Cardiac muscle cell (in vitro differentiated cells and primary cell): ENCODE results near the gene PRPF6. TPM values are rescaled to one million over a fixed set of nuclear protein-coding genes. Genes with fewer than 3 reads are reported as not detected.
"Not testable (repeated sequence)": the region's sequence is repeated elsewhere in the genome, so short reads cannot be mapped to it uniquely, and the experiment has no call there.

Experiments used
- DNase-seq, 2 donors: peaks; one replicate each; pipeline versions ENCODE4 v3.0.0 to v3.0.0-alpha.2; 2010 to 2017; ENCODE audit warnings: low read depth in 1 of 2, low spot score in 1 of 2
- H3K27ac ChIP-seq: fragments of 200-600 bp; sonication (generic); 2 replicates; pipeline ENCODE4 v1.5.1; 2016
- H3K27me3 ChIP-seq: fragments of 200-600 bp; sonication (generic); 2 replicates; pipeline ENCODE4 v1.6.0; 2016; ENCODE audit warnings: control low read depth
- H3K36me3 ChIP-seq: fragments of 200-600 bp; sonication (generic); 2 replicates; pipeline ENCODE4 v1.5.1; 2016; ENCODE audit warnings: control low read depth
- H3K4me1 ChIP-seq: fragments of 200-600 bp; sonication (generic); 2 replicates; pipeline ENCODE4 v1.8.1; 2017; ENCODE audit warnings: low read depth, mild to moderate bottlenecking, mixed run types
- H3K4me3 ChIP-seq: fragments of 200-600 bp; sonication (generic); 2 replicates; pipeline ENCODE4 v1.5.1; 2016; ENCODE audit warnings: mild to moderate bottlenecking
- H3K9me3 ChIP-seq: fragments of 200-600 bp; sonication (generic); 2 replicates; pipeline ENCODE4 v1.5.1; 2017; ENCODE audit warnings: low read depth, mild to moderate bottlenecking, control low read depth
- CTCF ChIP-seq: IDR thresholded peaks from 2 replicates; pipeline ENCODE4 v1.5.1; 2012; ENCODE audit warnings: low read depth, mild to moderate bottlenecking, low read length
- polyA plus RNA-seq: library from polyadenylated mRNA; unstranded; fragments of >200 nt; fragmentation: Nextera tagmentation; extraction: Ambion mirVana; gene quantifications from 2 replicates; pipeline ENCODE4 v1.2.1, GENCODE V29; 2016
- total RNA-seq: library from RNA; depleted of rRNA; stranded (reverse); fragments of >200 nt; gene quantifications from 2 replicates; pipeline ENCODE4 v1.2.3, GENCODE V29; 2016

Gene PRPF6
- total and polyA plus RNA-seq, 2 experiments from 2014 or later: 67.6 to 73.5 TPM

DNA sequence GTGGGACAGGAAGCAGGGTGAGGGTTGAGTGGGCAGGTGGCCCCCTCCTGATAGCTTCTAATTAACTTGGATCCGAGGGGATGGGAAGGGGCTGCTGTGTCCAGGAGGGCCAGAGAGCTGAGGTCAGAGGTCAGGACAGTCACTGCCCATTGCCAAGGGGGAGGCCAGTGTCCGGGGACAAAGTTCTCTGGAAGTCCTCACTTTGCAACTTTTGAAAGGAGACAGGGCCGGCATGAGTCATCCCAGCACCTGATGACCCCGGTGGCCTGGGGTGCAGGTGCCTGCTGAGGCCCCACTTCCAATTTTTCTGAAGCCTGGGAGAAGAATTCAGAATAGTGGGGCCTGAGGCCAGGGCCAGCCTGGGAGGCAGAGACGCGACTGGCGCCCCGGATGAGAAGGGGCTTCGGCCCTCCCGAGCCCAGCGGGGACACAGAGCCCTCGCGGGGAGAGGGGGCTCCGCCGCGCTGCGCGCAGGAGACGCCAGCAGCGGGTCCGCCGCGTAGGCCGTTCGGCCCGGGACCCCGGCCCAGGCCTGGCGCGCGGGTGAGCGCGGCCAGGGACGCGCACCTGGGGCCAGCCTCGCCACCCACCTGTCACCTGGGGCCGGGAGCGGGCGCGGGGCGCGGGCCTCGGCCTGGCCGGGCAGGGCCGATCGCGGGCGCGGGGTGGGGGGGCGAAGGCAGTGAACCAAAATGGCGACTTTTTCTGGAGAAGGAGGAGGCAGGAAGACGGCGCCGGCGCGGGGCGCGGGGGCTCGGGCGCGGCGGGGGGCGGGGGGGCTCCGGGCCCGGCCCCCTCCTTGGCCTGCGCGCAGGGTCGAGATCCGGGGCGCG, 11.8 kb upstream of the PRPF6 start:
- DNase-seq: peak in 1 of 2 donors; percentile 49
- Histone ChIP-seq H3K27me3 (no peaks in the 10 kb centered on the region), H3K9me3 (no peaks in the 10 kb centered on the region), H3K4me3 (peak overlapping the region; percentile 56), H3K4me1 (peaks cover 6% of the 10 kb centered on the region), H3K36me3 (peaks cover 6% of the 10 kb centered on the region), H3K27ac (peak overlapping the region; percentile 75)
- no peak for TF ChIP-seq CTCF

DNA sequence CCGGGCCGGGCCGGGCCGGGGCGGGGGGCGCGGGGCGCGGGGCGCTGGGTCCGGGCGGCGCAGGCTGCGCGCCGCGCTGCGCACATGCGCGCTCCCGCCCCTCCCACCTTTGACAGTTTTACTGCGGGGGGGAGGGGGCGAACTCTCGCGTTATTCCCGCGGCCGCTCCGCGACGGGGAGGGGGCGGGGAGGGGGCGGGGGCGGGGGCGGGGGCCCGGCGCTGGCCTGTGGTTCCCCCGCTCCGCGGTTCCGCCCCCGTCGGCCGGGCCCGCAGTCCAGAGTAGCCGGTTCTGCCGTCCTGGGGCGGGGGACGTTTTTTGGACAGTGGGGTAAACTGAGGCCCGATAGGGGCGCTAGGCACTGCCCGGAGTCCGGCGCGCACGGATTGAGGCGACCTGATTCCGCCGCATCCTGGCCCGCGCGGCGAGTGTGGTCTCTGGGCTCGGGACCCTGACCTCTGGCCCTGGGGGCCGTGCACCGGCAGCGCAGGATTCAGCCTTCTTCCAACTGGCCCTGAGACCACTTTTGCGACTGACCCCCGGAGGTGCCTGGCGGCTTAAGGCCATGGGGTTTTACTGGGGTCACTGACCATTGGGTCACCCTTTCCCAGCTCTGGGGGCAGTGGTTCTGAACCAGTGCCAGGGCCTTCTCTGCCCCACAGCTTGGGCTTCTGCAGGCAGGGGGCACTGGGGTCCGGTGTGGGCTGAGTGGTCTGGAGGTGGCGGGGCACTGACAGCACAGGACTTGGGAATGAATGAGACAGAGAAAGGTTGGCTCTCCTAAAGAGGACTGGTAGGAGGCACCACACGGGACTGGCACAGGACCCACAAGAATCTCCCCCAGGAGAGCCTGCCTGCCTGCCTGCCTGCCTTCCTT, 10.9 kb upstream of the PRPF6 start, which contains the start of gene ZNF512B:
Gene ZNF512B, minus strand, starts transcription at position 93 of the 876 bp plus-strand sequence. CDS start 1,980 bp downstream, outside the sequence.
- TF ChIP-seq CTCF: no peak
- no peaks in the 10 kb centered on the region for H3K9me3 ChIP-seq
- H3K4me1 ChIP-seq: peaks cover 6% of the 10 kb centered on the region
- DNase-seq: peak; percentile 70 to 83
- H3K27me3 ChIP-seq: no peaks in the 10 kb centered on the region
- H3K27ac ChIP-seq: peak within 1 kb of the TSS; percentile 75
- peak within 1 kb of the TSS; percentile 84 for H3K4me3 ChIP-seq
- H3K36me3 ChIP-seq: peaks cover 4% of the 10 kb centered on the region

DNA sequence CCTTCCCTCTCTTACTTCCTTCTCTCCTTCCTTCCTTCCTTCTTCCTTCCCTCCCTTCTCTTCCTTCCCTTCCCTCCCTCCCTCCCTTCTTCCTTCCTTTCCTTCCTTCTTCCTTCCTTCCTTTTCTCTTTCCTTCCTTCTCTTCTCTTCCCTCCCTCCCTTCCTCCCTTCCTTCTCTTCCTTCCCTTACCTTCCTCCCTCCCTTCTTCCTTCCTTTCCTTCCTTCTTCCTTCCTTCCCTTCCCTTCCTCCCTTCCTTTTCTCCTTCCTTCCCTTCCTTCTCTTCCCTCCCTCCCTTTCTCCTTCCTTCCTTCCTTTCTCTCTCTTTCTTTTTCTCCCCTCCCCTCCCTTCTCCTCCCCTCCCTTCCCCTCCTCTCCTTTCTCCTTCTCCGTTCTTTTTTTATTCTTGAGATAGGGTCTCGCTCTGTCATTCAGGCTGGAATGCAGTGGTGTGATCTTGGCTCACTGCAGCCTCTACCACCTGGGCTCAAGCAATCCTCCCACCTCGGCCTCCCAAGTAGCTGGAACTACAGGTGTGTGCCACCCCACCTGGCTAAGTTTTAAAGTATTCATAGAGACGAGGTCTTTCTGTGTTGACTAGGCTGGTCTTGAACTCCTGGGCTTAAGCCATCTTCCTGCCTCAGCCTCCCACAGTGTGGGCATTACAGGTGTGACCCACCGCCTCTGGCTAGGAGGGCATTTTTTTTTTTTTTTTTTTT, 10.1 kb upstream of the PRPF6 start:
- Histone ChIP-seq H3K27me3 (no peaks in the 10 kb centered on the region), H3K36me3 (peaks cover 4% of the 10 kb centered on the region), H3K4me3 (no peak overlapping the region), H3K4me1 (peaks cover 6% of the 10 kb centered on the region), H3K27ac (no peak overlapping the region), H3K9me3 (no peaks in the 10 kb centered on the region)
- TF ChIP-seq CTCF: no peak
- no peak for DNase-seq

- H3K27me3 ChIP-seq, H3K4me1 ChIP-seq, H3K27ac ChIP-seq, H3K36me3 ChIP-seq, DNase-seq, H3K4me3 ChIP-seq, H3K9me3 ChIP-seq: not testable (repeated sequence)
Measured at GRCh38 chr20:63971960-63972311, 9.0 kb upstream of the PRPF6 start.

- peaks cover 6% of the 10 kb centered on the region for H3K4me1 ChIP-seq
- H3K9me3 ChIP-seq: no peaks in the 10 kb centered on the region
- no peaks in the 10 kb centered on the region for H3K27me3 ChIP-seq
- H3K36me3 ChIP-seq: no peaks in the 10 kb centered on the region
- TF ChIP-seq CTCF: no peak
- no peak overlapping the region for H3K27ac ChIP-seq
- DNase-seq: no peak
- no peak overlapping the region for H3K4me3 ChIP-seq
Measured at GRCh38 chr20:63972312-63973159, 8.4 kb upstream of the PRPF6 start.
